AG20443 (cell line): ENCODE data around the gene CPNE9.

Experiments
- DNase-seq: peaks from one replicate; pipeline ENCODE4 v3.0.0; 2012; ENCODE audit warnings: low spot score, mixed read lengths

Gene CPNE9

GRCh38 chr3:9778143-9779074 lies 74.8 kb downstream of the CPNE9 start:
- peak; percentile 77 for DNase-seq

- DNase-seq = no peak
Observed at GRCh38 chr3:9779075-9779593, 75.5 kb downstream of the CPNE9 start.
